Skin epidermis (tissue), 12 donors: ENCODE measurements around the gene TENT5C.

Experiments used
- H3K27ac ChIP-seq, 21 experiments: fragments of 200-600 bp; sonication (generic) in 11 of 21; one replicate each; pipeline ENCODE4 v1.5.0; 2020; ENCODE audit warnings: mild to moderate bottlenecking in 3 of 21, inconsistent platforms in 2 of 21, moderate library complexity in 2 of 21
- H3K4me3 ChIP-seq, 7 experiments: fragments of 200-600 bp; sonication (generic) in 2 of 7; one replicate each; pipeline ENCODE4 v1.5.0; 2020; ENCODE audit warnings: inconsistent platforms in 2 of 7, mild to moderate bottlenecking in 2 of 7, moderate library complexity in 1 of 7

Gene TENT5C

DNA sequence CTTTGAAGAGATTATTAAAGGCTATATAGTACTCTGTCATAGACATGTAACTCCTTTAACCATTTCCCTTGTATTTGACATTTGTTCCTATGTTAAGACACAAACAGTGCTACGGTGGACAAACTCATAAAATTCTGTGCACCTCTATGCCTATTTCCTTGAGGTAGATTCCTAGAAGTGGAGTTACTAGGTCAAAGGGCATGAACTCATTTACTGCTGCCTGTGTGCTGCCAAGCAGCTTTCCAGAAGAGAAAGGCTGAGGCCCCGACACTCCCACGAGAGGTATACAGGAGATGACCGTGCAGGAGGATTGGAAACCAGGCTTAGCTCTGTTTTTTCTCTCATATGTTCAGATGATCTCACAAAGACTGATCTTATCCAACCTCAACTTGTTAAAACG is 34.4 kb upstream of the TENT5C start:
- Histone ChIP-seq H3K4me3 (no peak overlapping the region), H3K27ac (no peak overlapping the region)

DNA sequence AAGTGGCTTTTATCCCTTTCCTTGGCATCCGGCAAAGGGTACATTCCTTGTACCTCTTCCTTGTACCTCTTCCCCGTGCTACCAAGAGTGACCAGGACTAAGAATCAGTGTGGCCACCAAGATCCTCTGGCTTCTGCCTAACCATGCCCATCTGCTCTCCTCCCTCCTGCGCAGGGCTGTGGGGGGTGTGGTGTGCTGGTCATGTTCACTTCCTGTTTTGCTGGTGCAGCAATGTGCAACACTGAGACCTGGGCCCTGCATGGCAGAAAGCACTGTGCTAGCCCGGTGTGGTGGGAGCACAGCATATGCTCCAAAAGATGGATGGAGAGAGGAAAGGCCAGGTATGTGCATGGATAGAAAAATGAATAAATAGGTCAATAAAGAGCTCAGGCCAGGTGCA is 33.3 kb upstream of the TENT5C start:
- H3K27ac ChIP-seq: peak overlapping the region in 1 of 21 experiments; percentile 27
- no peak overlapping the region for H3K4me3 ChIP-seq

DNA sequence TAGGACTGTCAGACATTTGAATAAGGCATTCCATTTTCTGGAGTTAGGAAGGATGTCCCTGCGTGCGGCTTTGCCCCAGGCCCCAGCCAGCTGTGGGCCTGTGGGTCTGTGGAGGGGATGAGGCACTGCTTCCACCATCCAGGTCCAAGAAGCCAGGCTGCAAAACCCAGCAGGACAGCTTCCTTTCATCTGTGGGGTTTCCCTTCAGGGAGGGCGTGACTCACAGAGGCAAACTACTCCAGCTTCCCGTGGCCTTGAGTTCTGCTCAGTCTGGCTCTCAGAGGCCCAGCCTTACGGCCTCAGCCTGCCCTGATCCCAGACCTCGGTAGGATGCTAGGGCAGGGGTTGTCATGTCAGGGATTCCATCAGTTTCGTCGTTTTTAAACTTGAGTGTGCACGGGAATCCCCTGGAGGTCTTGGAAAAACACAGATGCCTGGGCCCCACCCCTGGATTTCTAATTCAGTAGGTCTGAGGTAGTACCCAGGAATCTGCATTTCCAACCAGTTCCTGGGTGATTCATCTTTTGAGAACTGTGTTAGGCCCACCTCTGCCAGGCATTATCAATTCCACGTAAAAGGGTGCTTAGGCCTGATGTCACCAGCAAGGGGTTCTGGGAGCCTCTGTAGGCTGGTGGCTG is 32.3 kb upstream of the TENT5C start:
- H3K4me3 ChIP-seq: no peak overlapping the region
- H3K27ac ChIP-seq: no peak overlapping the region

DNA sequence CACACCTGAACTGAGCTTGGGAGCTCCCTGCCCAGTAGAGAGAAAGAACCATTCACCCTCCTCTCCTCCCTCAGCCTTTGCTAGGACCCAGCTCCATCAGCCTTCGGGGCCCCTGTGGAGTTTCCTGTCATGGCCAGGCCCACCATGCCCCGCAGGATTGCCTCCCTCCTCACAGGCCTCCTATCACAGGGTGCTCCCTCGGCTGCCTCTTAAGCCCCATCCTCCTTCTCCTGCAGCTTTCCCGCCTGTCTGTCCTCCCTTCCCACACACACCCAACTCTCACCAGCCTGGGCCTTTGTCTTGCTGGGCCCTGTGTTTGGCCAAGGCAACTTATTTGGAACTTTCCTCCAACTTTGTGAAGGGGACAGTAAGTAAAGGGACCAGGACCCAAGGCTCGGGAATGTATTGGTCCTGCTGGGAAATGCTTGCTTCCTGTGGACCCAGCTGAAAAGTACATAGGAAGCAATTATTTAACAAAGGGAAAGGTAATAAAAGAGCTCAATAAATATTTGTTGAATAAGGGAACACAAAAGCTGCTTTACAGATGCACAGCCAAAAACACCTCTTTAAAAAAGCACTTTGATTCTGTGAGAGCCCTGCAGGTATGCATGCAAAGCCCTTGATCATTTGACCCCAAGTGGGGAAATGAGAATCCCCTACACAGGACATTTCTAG is 31.6 kb upstream of the TENT5C start:
- no peak overlapping the region for H3K4me3 ChIP-seq
- H3K27ac ChIP-seq: no peak overlapping the region

DNA sequence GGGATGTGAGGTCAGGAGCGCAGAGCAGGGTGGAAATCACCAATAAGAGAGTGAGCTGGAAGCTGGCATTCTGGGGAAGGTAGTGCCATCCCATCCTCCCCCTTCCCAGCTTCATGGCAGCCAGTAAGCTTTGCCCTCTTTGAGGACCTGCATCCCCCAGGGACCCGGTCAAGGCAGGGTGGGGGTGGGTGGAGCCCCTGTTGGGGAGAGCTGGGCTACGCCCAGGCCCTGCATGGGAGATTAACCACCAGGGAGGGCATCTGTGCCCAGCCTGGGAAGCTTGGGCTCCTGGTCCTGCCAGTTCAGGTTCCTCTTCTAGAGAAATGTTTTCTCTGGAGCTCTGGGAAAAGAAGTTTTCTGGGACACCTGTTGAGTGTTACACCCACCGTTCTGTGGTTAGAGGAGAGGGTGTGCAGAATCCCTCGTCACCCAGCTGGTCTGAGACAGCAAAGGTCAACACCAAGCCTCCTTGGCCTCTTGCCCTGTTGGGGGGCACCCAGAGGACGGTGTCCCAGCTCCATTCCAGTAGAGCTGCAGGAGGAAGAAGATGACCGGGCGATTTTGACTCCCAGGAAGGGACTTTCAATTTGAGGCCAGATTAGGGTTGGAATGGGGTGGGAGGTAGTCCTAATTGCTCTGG is 30.1 kb upstream of the TENT5C start:
- H3K27ac ChIP-seq: no peak overlapping the region
- no peak overlapping the region for H3K4me3 ChIP-seq

DNA sequence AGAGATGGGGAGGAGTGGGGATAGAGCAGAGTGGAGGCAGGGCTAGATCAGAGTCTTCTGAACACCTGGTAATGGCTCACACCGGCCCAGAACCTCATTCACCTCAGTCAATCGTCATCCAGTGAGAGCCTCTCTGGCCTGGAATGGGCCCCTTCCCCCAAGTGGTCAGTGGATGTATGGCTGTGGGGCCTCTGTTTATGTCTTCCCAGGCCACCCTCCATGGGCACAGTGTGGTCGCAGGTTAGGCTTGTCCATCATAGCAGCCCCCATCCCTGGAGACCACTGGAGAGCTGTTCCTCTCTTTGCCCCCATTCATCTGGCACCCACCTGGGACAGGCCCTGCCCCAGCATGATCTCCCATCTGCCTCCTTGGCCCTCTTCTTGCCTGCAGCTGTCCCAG is 29.6 kb upstream of the TENT5C start:
- Histone ChIP-seq H3K27ac (no peak overlapping the region), H3K4me3 (no peak overlapping the region)

DNA sequence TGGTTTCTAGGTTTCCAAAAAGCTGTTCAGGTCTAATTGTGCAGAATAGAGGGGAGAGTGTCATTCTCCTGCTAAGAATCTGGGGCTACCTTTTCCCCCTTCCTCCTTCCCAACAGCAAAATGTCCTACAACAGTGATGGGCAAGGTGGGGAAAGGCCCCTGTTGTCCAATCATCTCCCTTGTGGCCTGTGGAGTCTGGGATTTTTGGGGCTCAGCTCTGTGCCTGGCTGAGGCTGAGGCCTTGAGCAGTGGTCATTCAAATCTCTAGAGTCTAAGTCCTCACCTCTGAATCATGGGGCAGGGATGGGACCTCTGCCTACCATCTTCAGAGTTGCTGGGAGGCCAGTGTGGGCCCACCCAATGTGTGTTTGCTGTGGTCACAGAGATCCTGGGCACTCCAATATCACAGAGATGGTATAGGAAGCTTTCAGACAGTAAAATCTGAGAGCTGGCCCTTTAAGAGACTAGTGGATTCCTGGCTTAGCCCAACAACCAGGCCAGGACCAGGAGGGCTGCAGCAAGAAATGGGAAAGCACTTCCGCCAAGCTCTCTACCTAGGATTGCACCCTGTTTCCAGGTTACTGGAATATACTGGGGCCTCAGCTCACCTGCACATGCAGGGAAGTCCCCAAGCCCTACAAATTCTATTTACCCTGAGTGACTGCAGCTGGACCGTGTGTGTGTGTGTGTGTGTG is 28.5 kb upstream of the TENT5C start:
- H3K4me3 ChIP-seq: no peak overlapping the region
- H3K27ac ChIP-seq: no peak overlapping the region

DNA sequence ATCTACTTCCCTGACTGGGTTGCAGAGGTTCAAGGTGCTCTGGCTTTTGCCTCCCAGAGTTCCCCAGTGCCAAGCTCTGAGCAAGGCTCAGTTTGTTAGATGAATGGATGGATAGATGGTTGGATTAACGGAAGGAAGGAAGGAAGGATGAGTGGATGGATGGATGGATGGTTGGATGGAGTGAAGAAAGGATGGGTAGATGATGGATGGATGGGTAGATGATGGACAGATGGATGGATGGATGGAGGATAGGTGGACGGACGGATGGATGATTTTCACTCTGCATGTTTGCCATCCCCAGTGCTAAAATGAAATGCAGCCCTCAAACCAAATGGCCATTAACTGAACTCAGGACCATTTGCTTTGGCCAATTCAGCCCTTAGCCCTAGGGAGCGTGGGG is 27.4 kb upstream of the TENT5C start:
- Histone ChIP-seq H3K4me3 (no peak overlapping the region), H3K27ac (no peak overlapping the region)

DNA sequence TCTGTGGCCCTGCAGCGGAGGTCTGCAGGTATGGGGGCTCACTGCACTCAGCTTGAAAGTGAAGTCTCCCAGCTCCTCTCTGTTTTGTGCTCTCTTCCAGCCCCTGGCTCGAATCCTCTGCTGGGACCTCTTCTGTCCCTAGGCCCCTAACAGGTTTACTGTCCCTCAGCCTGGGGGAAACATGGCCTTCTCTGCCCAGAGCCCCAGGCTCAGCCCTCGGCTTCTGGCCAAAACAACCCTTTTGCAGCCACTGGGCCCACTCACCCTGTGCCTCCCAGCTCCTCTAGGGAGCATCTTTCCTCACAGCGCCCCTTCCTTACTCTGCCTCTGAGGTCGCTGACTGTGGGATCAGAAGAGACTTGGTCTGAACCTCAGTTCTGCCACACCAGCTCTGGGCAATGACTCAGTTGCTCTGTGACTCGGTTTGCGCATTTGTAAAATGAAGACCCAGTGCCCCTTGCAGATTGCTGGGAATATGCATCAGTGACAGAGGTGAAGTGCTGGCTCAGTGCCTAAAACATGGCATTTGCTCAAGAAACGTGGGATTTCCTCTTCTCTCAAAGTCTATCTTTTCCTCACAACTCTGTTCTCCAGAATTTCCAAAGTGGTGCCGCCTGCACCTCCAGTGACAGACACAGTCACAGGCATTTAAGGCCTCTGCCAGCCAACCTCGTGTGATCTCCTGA is 26.5 kb upstream of the TENT5C start:
- H3K27ac ChIP-seq: no peak overlapping the region

DNA sequence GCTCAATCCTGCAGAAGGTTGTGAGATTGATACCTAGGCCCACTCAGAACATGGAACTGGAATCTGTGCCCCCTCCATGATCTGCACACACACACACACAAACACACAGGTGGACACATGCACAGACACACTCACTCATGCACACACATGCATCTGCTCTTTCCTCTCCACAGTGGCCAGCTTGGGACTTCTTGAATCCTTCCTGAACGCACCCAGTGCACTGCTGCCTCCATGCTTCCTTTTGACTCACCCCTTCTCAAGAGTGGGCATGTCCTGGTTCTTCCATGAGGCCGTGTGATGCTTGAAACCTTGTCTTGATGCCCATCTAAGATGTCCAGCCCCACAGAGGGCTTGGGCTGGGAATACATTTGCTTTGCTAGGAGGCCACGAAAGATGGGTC is 25.4 kb upstream of the TENT5C start:
- Histone ChIP-seq H3K4me3 (no peak overlapping the region), H3K27ac (no peak overlapping the region)

More for the DNA sequence above, 26.5 kb upstream of the TENT5C start:
- H3K4me3 ChIP-seq: no peak overlapping the region

DNA sequence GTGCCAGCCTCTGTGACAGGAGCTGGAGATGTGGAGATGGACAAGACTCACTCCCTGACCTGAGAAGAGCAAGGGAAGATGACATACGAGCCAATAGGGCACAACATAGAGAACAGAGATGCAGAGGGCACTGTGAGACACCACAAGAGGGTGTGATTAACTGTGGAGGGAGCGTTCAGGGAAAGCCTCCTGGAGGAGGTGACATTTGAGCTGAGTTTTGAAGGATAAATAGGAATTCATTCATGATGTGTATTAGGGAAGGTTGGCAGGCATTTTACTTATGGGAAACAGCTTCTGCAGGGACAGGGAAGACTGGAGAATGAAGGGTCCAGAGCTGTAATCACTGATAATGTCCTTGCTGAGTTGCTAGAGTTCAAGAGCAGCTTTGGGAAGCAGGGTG is 25.0 kb upstream of the TENT5C start:
- Histone ChIP-seq H3K4me3 (no peak overlapping the region), H3K27ac (no peak overlapping the region)

DNA sequence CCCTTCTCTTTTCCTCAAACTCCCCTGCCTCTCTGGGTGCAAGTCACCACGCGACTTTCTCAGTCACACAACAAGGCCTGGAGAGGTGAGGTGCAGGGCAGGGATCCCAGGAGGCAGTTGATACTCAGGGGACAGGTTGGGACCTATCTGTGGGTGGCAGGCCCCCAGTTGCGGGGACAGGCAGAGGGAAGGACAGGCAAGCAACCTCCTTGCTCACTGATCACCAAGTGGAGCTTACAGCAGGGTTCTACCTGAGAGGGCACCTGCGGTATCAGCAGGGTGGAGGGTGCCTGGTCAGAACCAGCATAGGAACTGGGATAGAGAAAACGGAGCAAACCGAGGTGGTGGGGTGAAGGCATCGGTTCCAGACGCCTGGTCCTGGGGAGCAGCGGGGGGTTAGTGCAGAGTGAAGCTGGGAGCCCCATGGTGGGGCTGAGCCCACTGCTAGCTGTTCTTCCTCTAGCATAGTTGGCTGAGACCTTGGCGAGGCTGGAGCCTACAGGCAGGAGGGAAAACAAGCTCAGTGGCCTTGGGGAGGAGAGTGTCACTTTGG is 24.4 kb upstream of the TENT5C start:
- Histone ChIP-seq H3K4me3 (no peak overlapping the region), H3K27ac (no peak overlapping the region)

DNA sequence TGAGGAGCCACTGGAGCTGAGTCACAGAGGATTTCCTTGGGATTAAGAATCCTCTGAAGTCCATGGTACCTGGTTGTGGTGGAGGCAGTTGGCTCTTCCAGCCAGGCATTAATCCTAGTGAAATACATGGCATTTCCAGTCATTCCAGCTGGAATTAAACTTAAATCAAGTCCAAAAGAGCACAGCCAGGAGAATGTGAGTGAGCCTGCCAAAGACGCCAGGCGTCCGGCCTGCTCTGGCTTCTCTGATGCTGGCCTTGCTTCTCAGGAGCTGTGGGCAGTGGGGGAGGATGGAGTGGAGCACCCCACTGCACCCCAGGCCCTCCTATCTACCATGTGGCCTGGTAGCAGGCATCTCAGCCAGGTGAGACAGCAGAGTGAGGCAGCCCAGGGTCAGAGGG is 23.4 kb upstream of the TENT5C start:
- no peak overlapping the region for H3K27ac ChIP-seq

DNA sequence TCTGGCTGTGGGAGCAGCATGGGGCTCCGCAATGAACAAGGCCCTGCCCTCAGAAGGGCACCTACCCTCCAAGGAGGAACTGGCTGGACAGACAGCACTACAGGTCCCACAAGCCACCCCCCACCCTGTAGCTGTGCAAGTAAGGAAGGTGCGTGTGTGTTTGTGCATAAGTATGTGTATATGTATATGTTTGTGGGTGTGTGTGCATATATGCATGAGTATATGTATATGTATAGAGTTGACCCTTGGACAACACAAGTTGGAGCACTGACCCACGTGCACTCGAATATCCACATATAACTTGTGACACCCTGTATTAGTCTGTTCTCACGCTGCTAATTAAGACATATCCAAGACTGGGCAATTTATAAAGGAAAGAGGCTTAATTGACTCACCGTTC is 22.6 kb upstream of the TENT5C start:
- H3K27ac ChIP-seq: no peak overlapping the region
- H3K4me3 ChIP-seq: no peak overlapping the region

More for the DNA sequence above, 23.4 kb upstream of the TENT5C start:
- H3K4me3 ChIP-seq: no peak overlapping the region

DNA sequence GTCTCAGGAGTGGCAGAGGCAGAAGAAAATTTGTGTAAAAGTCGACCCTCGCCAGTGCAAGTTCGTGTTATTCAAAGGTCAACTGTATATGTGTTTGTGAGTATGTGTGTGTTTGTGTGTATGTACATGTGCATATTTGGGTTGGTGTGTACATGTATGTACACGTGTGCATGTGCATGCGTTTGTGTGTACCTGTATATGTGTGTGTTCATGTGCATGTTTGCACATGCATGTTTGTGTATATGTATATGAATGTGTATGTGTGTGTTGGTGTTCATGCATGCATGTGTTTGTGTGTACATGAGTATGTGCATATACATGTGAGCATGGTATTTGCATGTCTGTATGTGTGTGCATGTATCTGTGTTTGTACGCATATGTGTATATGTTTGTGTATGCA is 21.7 kb upstream of the TENT5C start:
- no peak overlapping the region for H3K27ac ChIP-seq
- H3K4me3 ChIP-seq: no peak overlapping the region

DNA sequence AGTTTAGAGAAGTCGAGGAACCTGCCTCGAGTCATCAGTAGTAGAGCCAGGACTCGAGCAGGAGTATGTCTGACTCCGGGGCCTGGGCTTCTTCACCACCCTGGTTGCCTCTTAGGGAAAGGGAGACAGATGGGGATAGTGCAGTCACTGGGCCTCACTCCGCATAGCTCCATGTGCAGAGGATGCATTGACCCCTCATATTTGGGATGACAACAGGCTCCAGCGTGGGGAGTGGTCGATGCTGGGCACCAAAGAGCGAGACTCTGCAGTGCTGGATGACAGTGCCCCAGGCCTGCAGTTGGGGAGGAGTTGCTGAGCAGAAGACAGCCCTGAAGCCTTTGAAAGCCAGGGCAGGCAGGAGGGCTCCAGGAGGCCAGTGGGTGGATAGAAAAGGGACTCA is 20.8 kb upstream of the TENT5C start:
- Histone ChIP-seq H3K4me3 (no peak overlapping the region), H3K27ac (no peak overlapping the region)

DNA sequence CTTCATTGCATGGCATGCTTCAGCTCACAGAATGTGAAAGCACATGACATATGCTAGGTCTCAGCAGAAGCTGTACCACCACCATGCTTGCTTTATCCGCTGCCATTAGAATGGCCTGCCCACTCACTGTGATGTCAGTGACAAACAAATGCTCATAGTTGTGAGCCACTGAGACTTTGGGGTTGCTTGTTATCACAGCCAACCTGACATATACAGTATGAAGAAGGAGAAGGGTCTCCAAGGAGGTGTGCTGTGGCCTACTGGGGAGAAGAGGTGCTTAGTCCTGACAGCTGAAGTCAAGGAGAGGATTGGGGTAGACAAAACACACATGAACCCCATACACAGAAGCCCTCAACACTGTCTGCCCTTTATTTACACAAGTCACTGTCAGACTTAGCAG is 19.5 kb upstream of the TENT5C start:
- Histone ChIP-seq H3K4me3 (no peak overlapping the region), H3K27ac (no peak overlapping the region)

DNA sequence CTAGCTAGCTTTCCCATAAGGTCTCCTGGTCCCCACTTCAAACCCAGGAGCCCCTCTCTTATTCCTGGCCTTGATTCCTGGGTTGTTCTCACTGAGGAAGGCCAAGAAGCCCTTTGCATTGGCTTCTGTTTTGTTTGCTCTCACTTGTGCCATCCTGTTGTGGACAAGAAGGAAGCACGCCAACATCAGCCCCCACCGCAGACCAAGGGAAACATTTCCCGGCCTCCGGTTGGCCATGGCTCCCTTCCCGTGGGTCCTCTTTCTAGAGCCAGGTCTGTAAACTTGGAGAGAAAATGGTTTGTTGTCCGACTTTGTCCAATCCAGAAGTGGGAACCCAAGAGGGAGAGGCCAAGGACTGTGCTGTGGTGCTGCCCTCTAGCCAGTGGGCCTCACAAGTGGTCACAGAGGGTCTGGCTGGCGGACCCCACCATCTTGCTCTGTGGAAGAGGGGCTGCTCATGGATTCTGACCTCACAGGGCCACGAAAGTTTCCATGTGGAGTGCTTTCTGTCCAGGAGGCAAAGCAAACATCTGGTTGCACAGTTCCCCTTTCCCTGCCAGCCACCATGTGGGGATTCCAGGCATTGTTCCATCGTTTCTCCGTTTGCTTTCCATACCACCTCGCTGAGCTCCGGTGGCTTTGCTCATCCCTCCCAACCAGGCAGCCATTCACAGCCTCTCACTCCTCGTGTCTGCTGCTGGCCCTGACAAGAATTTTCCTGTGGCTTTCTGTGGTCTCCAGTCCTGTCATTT is 18.9 kb upstream of the TENT5C start:
- Histone ChIP-seq H3K27ac (no peak overlapping the region), H3K4me3 (no peak overlapping the region)
